Lung microvascular endothelial cell (primary cell): ENCODE data around the gene CLCN5. TPM values are rescaled to one million over a fixed set of nuclear protein-coding genes. Genes with fewer than 3 reads are reported as not detected.
A peak's percentile ranks its signal among the peaks of the same experiment; 100 is the strongest.

Source experiments
- DNase-seq, 2 donors: peaks; one replicate each; pipeline versions ENCODE4 v3.0.0 to v3.0.0-alpha.2; 2010; ENCODE audit warnings: low read depth in 2 of 2
- total RNA-seq: library from RNA; depleted of rRNA; stranded (reverse); fragments of >200 nt; gene quantifications from 2 replicates; pipeline ENCODE4 v1.2.1, GENCODE V29; 2014

CLCN5 gene
- total RNA-seq, 1 donor from 2014 or later, result 6.3 TPM

- DNase-seq, result no peak
Observed at GRCh38 chrX:49932791-49933190, 10.4 kb downstream of the CLCN5 start.

DNA sequence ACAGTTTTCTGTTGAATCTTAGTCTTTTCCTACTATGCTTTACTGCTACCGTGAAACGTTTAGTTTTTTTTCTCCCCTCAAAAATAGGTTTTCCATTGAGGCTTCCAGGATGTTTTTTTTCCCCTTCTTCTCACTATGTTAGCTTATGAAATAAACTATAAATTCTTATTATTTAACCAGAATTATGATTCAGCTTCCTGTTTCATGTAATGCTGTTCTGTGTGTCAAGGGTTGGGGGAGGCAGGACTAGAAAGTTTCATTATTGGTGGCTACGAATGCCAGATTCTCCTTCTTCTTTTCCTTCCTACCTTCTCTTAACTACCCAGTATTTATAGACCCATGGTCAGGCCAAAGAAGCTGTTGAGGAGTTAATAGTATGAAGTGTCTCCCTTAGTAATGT lies 11.8 kb downstream of the CLCN5 start:
- peak; percentile 35 to 38 for DNase-seq

DNA sequence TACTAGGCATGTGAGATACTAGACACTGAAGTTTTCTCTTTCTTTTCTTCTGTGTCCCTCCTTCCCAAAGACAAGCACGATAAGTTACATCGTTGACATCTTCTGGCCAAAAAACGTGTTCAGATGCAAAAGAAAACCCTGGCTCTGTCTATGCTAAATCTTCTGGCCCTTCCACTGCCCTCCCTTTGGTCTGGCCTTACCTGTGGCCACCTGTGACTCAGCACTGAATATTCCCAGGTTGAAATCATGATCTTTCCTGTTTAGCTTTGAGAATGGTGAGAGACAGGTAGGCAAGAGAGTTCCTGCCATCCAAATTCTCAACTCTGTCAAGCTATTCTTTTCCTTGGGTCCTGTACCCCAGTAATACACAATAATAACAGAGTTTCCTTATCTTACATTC lies 12.3 kb downstream of the CLCN5 start:
- DNase-seq, result no peak

GRCh38 chrX:49947781-49948180 lies 25.4 kb downstream of the CLCN5 start:
- DNase-seq, result no peak

DNA sequence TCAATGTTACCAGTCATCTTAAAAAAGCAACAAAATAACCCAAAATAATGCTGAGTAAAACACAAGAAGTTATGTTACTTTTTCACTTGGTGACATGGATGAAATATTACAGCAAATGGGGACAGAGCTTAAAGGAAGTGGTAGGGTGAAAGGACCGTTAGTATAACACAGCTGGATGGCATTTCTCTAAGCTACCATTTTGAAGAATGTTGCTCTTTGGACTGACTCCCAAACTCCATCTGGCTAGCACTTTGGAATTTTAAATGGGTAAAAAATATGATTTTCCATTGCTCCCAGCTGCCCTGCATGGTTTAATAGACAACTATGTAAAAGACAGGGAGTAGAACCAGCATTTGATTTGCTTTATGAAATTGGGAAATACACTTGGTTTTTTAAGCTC lies 27.6 kb downstream of the CLCN5 start:
- no peak for DNase-seq

DNA sequence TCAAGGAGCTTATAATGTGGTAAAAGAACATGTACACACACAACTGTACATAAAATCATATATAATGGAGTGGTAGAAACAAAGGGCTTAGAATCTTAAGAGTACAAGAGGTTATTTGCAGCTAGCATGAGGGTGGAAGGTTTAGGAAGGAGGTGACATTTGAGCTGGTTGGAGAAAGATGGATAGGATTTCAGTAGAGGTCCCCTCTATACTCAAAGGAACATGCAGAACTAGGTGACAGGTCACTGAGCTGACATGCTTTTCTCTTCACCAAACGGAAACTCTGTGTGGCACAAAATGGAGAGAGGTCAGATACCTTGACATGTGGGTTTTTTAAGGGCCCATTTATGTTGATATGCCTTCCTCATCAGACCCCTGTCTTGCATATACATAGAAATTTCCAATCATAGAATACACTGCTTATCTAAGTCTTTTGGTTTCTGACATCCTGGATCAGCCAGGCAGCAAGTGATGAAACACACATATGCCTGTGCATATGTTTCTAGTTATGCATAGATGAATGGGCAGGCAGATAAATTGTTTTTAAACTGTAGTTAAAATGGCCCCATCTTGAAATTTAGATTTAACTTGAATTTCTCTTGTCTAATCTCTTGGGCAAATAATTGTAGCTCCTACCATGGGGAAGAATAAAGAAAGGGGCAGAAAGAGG lies 29.3 kb downstream of the CLCN5 start:
- no peak for DNase-seq

DNA sequence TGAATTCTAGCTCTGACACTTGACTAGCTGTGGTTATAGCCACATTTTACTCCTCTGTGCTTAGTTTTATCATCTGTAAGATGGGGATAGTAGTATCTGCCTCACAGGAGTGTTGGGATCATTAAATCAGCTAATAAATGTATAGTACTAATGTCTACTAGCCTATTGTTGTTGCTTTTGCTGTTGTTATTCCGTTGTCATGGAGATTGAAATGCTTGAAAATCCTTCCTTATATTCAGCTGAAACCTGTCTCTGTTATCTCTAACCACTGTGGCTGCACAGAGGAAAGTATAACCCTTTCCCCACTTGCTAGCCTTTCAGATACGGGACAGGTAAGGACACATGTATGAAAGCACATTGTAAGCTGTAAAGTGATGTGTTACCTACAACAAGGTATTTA lies 33.9 kb downstream of the CLCN5 start:
- no peak for DNase-seq

DNA sequence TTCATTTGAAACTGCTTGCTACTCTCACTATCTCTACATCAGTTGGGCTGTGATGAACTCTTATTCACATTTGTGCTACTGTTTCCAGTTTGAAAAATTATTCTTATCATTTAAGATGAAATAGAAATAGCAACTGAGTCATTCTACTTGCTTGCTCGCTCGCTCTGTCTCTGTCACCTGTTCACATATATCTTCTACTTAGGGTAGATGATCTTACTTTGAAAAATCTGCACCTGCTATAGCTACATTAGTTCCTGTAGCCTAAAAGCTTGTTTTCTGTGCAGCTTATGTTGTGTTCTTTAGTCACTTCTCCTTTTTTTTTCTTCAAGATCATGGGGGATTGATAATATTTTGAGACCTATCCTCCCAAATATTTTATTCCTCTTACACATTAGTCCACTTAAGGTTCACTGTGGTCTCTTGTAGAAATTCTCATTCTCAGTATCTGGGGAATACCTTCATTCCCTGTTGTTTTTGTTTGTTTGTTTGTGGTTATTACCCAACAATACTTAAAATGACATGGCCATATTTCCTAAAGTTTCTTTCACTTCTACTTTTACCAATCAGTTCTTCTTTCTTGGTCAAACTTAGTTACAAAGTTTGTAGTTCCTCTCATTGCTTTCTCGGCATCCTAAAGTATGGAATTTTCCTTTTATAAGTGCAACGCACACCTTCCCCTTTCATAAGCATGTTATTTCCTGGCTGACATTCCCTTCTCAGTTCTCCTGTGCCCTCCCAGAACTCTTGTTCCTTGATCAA lies 36.5 kb downstream of the CLCN5 start:
- DNase-seq, result no peak

GRCh38 chrX:49959602-49960001 lies 37.2 kb downstream of the CLCN5 start:
- DNase-seq, result no peak

- DNase-seq, result no peak
Observed at GRCh38 chrX:49960061-49960460, 37.7 kb downstream of the CLCN5 start.

DNA sequence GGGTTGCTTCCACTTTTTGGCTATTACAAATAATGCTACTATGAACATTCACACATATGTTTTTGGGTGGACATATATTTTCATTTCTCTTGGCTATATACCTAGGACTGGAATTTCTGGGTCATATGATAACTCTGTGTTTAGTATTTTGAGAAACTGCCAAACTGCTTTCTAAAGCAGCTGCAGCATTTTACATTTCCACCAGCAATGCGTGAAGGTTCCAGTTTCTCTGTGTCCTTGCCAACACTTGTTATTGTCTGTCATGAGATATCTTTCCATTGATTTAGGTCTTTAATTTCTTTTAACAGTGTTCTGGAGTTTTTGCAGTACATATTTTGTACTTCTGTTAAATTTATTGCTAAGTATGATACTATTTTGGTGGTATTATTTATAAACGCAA lies 48.3 kb downstream of the CLCN5 start:
- no peak for DNase-seq

DNA sequence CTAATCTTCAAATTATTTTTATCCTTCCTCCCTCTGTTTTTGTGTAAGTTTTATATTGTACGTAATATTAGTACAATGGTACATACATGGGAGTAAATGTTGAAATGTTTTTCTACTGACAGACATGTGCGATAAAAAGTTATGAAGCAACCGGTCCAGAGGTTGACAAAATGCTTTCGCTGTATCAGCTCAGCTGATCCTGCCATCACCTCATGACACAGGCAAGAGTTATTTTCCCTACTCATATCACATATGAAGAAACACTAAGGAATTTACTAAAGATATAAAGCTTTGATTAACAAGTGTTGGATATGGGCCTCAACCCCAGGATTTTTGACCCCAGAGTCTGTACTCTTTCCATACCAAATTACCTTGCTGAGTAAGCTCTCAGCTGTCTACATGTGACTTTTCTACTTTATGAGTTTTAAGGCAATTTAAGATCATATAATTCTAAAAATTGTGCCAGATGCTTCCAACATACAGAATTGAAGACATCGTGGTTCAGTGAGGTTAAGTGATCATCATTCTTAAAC lies 50.0 kb downstream of the CLCN5 start:
- no peak for DNase-seq

GRCh38 chrX:49976682-49977197 lies 54.3 kb downstream of the CLCN5 start:
- no peak for DNase-seq

GRCh38 chrX:49977319-49978090 lies 55.1 kb downstream of the CLCN5 start:
- DNase-seq, result no peak

GRCh38 chrX:49978176-49978575 lies 55.8 kb downstream of the CLCN5 start:
- peak; percentile 31 to 71 for DNase-seq

DNA sequence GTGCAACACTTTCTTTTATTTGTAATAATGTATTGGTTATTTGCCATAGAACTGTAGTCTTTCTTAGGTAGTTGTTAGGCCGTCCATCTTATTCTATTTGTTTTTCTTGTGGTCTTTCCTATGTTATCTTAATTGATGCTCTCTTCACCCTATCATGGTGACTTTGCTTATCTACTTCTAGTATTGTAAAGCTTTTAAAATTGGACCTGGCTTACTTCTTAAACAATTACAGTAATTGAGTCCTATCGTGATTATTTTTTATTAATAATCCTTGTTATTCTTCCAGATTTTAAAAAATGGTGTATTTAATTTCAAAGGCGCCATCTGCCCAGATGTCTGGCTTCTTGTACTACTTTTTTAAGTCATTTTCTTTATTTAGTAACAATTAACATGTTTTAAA lies 63.7 kb downstream of the CLCN5 start:
- DNase-seq, result no peak

GRCh38 chrX:49987651-49988050 lies 65.3 kb downstream of the CLCN5 start:
- DNase-seq, result no peak

DNA sequence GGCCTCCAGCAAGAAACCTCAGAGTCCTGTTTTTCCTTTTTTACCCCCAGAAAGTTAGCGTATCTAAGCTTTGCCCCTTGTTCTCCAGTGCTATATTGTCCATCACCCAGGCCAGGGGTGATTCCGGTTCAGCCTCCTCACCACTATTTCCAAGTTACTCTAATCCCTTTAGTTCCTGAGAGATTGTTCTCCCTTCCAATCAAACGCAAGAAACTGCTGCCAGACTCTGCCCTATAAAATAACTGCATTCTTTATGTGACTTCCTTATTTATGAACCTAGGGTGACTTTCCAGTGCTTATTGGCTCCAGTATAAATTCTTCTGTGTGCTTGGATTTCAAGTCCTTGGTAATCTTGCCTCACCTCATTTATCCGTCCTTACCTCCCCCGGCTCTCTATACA lies 65.7 kb downstream of the CLCN5 start:
- no peak for DNase-seq

DNA sequence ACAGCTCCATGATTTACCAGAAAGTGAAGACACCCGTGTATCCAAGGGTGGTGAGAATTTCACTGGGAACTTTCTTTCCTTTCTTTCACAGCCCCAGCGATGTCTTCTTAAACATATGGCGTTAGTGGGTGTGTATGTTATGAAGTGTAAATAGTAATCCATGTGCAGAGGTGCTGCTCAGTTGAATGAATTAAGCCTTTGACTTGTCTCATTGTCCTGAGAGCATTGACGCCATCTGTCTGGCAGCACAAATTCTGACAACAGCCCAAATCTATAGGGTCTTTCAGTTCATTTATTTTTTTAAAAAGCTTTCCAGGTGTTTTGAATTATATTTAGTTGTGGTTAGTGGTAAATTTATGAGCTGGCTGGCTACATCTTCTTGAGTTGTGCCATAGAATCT lies 69.4 kb downstream of the CLCN5 start:
- no peak for DNase-seq

DNA sequence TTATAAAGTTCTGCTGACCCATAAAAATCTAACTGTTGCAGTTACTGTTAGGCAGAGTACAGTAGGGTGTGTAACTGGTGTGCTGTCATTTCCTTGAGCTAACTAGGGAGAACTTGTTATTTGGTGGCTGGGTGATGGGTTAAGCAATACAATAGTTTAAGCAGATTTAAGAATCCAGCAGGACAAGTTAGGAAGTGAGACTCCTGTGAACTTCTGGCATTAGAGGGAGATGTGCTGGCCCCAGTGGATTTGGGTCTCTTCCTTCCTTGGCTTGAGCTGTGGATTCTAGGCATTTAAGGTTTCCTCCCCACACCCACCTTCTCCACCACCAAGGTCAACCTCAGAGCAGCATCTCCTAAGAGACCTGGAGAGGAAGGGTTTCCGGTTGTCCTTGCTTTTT lies 70.5 kb downstream of the CLCN5 start:
- DNase-seq, result peak in 1 of 2 donors; percentile 8

GRCh38 chrX:49993661-49994060 lies 71.3 kb downstream of the CLCN5 start:
- DNase-seq, result no peak

GRCh38 chrX:49995107-49995731 lies 72.8 kb downstream of the CLCN5 start:
- peak in 1 of 2 donors; percentile 61 for DNase-seq
